ENCODE data around the gene LUC7L3.
A peak's percentile ranks its signal among the peaks of the same experiment; 100 is the strongest.

LUC7L3 gene

DNA sequence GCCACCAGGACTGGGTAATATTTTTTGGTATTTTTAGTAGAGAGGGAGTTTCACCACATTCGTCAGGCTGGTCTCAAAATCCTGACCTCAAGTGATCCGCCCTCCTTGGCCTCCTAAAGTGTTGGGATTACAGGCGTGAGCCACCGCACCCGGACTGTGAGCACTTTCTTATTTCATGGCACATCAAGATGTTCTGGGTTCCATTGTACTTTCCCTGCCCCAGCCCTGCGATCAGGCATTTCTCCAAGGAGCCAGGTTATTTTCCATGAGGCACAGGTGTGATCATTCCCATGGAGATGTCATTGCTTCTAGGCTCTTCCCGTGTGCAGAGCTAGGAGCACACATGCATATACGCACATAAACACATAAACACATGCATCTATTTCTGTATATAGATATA lies 50.5 kb downstream of the LUC7L3 start:
- TF ChIP-seq, protein P1, sequence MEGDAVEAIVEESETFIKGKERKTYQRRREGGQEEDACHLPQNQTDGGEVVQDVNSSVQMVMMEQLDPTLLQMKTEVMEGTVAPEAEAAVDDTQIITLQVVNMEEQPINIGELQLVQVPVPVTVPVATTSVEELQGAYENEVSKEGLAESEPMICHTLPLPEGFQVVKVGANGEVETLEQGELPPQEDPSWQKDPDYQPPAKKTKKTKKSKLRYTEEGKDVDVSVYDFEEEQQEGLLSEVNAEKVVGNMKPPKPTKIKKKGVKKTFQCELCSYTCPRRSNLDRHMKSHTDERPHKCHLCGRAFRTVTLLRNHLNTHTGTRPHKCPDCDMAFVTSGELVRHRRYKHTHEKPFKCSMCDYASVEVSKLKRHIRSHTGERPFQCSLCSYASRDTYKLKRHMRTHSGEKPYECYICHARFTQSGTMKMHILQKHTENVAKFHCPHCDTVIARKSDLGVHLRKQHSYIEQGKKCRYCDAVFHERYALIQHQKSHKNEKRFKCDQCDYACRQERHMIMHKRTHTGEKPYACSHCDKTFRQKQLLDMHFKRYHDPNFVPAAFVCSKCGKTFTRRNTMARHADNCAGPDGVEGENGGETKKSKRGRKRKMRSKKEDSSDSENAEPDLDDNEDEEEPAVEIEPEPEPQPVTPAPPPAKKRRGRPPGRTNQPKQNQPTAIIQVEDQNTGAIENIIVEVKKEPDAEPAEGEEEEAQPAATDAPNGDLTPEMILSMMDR (IDR thresholded peaks at IDR 0.05; ENCODE audit: extremely low read depth, insufficient read depth, missing control alignments): no peak
- in situ Hi-C loops (cut with MboI; ENCODE audit: low pct_unique_long_range_greater_than_20kb, low sequenced_read_pairs, unreplicated experiment): no loop called here

GRCh38 chr17:50770346-50770745 lies 50.9 kb downstream of the LUC7L3 start:
- TF ChIP-seq, protein P1 (IDR thresholded peaks at IDR 0.05; ENCODE audit: extremely low read depth, insufficient read depth, missing control alignments): no peak
- DNase-seq (ENCODE audit: low spot score): no peak
- in situ Hi-C loops (cut with MboI; ENCODE audit: low pct_unique_long_range_greater_than_20kb, low sequenced_read_pairs, unreplicated experiment): no loop called here

More for the DNA sequence above, 50.5 kb downstream of the LUC7L3 start:
- DNase-seq (ENCODE audit: low spot score): no peak

- no peak for DNase-seq (ENCODE audit: low spot score)
- TF ChIP-seq, protein P1 (IDR thresholded peaks at IDR 0.05; ENCODE audit: extremely low read depth, insufficient read depth, missing control alignments): no peak
- in situ Hi-C loops (cut with MboI; ENCODE audit: low pct_unique_long_range_greater_than_20kb, low sequenced_read_pairs, unreplicated experiment): no loop called here
Measured at GRCh38 chr17:50771991-50772785, 52.8 kb downstream of the LUC7L3 start.

DNA sequence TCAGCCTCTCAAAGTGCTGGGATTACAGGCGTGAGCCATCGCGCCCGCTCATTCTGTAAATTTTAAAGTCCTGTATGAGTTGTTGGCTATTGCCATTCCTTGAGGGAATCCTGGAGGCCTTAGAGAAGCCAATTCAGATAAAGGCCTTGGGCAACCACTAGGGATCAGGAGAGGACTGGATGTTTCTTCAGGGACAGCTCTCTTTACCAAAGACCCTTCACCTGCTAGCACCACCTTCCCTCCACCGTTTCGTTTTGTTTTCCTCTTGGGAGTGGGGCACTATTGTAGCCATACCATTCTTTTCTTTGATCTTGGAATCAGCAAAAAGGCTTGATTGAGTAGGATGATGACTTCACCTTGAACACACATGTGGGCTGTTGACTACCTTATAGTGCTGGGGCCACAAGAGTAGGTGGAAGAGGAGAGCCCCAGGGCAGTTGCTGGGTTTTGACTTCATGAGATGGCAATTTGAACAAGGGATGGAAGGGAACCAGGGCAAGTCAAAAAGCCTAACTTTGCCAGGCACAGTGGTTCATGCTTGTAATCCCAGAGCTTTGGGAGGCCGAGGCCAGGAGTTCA lies 54.9 kb downstream of the LUC7L3 start:
- DNase-seq (ENCODE audit: low spot score): no peak
- TF ChIP-seq, protein P1 (IDR thresholded peaks at IDR 0.05; ENCODE audit: extremely low read depth, insufficient read depth, missing control alignments): no peak
- in situ Hi-C loops (cut with MboI; ENCODE audit: low pct_unique_long_range_greater_than_20kb, low sequenced_read_pairs, unreplicated experiment): no loop called here

GRCh38 chr17:50775926-50776325 lies 56.5 kb downstream of the LUC7L3 start:
- in situ Hi-C loops (cut with MboI; ENCODE audit: low pct_unique_long_range_greater_than_20kb, low sequenced_read_pairs, unreplicated experiment): no loop called here
- DNase-seq (ENCODE audit: low spot score): peak; percentile 2
- TF ChIP-seq, protein P1 (IDR thresholded peaks at IDR 0.05; ENCODE audit: extremely low read depth, insufficient read depth, missing control alignments): no peak

DNA sequence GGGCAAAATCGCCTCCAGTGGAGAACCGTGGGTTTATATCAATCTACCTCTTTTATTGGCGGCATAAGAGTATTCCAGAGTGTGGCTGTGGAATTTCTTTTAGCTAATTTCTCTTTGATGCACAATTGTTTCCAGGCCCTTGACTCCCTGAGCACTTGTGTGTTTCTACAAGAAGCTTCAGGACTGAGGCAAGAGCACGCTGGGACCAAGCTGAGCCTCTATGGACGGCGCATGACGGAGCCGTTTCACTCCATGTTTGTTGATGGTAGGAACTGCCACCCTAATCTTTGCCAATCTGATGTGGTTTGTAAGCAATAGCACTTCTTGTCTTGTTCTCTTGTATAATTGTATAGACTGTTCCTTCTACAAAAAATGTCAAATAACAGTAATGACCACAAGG lies 59.1 kb downstream of the LUC7L3 start:
- in situ Hi-C loops (cut with MboI; ENCODE audit: low pct_unique_long_range_greater_than_20kb, low sequenced_read_pairs, unreplicated experiment): no loop called here
- DNase-seq (ENCODE audit: low spot score): peak; percentile 3
- TF ChIP-seq, protein P1 (IDR thresholded peaks at IDR 0.05; ENCODE audit: extremely low read depth, insufficient read depth, missing control alignments): no peak

Measured in GM13977 (cell line).